ENCODE measurements around the gene UBE2Z.

- TF ChIP-seq POLR2A (IDR thresholded peaks at IDR 0.05; ENCODE audit: extremely low read depth, insufficient read length) (no peak), CTCF (IDR thresholded peaks at IDR 0.05; ENCODE audit: low read depth, low read length) (no peak), MYC (IDR thresholded peaks at IDR 0.05; ENCODE audit: low read depth, low read length) (no peak), MAX (IDR thresholded peaks at IDR 0.05; ENCODE audit: low read depth, low read length) (no peak)
Observed at GRCh38 chr17:48910370-48910769, 2.2 kb downstream of the UBE2Z start.
